ENCODE measurements around the gene GLB1L.

The GLB1L gene

DNA sequence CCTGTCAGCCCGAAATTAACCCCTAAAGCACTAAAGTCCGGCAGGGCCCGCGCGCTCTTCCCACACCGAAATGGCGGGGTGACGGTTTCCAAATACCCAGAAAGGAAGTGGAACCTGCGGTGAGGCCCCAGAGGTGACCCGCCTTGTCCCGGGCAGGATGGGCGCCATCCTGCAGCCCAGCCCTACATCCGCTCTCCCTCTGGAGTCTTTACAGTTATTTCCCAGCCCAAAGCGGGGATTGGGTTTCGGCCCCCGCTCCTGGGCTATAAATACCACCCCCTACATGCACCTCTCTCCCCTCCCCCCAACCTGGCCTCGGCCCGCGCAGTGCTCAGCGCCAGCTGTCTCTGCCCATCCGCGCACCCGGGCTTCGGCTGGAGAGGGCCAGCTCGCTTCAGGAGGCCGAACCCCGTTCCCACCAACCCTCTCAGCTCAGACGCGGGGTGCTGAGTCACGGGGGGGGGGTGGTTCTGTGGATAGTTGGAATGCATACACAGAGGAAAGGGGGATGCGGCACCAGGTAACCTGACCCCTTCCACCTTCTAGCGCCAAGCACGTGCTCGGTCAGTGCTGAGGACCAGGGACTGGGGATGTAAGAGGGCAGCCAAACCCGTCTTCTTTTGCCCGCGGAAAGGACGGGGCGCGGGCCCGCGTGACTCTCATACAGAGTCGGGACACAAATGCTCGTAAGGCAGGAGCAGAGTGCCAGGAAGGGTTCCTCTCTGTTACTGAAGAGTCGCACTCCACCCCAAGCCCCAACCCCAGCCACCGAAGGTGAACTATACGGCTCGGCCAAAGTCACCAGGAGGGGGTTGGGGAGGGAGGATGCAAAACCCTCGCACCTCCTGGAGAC is 7.9 kb upstream of the GLB1L start, which contains the start of gene TUBA4B:
TSS of gene TUBA4B (plus strand) at position 344 of the 853 bp plus-strand sequence. CDS start at position 509, 165 bp downstream.
- peak in 5 of 6 experiments; percentile 20 to 64 (median 46) for DNase-seq

DNA sequence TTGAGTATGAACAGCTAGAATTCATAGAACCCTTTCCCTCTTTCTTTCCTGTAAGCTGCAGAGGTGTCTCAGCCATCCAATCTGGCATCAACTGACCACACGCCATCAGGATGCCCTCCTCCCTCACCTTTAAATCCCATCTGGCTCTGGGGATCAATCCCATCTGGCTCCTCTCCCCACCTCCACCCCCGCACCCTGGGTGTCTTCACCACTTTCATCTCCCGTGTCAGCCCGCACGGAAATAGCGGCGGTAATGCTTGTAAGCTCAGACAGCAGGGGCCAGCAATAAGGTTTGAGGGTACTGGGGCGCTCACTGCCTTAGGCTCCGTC is 7.3 kb upstream of the GLB1L start:
- DNase-seq = peak in 3 of 6 experiments; percentile 18 to 40 (median 32)

DNA sequence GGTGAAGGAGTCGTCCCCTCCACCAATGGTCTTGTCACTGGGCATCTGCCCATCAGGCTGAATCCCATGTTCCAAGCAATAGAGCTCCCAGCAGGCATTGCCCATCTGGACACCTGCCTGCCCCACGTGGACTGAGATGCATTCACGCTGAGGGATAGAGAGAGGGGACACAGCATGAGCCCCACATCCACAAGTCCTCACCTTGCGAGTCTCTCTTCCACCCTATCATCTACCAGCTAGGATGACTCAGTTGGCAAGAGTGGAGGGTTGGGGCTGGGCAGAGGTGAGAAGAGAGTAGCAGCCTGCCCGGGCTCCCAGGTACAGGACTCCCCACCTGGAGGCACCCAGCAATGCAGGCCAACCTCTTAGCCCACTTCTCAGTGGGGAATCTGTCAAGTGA is 6.8 kb upstream of the GLB1L start:
- no peak for DNase-seq

DNA sequence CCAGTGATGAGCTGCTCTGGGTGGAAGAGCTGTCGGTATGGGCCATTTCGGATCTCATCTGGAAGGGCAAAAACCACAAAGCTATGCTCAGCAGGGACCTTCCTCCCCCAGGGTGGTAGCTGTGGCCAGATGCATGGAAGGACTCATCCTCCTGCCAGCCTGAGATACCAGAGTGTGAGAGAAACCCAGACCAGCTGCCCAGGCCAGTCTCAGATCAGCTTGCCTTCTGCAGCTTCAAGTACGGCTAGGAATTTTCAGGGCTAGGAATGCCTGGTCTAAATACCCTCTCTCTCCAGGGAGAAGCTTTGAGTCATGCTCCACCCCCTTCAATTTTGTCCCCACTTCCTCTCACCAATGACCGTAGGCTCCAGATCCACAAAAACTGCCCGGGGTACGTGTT is 6.4 kb upstream of the GLB1L start:
- DNase-seq = no peak

DNA sequence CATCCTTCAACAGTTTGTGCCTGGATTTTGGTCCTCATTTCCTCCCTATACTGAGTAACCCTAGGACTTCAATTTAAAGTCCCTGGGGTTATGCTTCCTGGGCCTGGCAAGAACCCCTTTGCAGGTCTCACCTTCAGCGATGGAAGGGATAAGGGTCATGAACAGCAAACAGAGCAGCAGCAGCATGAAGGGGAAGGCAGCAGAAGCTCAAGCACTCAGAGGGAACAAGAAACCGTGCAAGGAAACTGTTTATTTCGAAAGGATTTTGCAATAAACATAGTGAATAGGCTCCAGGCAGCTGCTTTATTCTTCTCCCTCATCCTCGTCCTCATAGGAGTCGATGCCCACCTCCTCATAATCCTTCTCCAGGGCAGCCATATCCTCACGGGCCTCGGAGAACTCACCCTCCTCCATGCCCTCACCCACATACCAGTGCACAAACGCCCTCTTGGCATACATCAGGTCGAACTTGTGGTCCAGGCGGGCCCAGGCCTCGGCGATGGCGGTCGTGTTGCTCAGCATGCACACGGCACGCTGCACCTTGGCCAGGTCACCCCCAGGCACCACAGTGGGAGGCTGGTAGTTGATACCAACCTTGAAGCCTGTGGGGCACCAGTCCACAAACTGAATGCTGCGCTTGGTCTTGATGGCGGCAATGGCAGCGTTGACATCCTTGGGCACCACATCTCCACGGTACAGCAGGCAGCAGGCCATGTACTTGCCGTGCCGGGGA is 5.0 kb upstream of the GLB1L start:
- DNase-seq = peak in 1 of 6 experiments; percentile 39

DNA sequence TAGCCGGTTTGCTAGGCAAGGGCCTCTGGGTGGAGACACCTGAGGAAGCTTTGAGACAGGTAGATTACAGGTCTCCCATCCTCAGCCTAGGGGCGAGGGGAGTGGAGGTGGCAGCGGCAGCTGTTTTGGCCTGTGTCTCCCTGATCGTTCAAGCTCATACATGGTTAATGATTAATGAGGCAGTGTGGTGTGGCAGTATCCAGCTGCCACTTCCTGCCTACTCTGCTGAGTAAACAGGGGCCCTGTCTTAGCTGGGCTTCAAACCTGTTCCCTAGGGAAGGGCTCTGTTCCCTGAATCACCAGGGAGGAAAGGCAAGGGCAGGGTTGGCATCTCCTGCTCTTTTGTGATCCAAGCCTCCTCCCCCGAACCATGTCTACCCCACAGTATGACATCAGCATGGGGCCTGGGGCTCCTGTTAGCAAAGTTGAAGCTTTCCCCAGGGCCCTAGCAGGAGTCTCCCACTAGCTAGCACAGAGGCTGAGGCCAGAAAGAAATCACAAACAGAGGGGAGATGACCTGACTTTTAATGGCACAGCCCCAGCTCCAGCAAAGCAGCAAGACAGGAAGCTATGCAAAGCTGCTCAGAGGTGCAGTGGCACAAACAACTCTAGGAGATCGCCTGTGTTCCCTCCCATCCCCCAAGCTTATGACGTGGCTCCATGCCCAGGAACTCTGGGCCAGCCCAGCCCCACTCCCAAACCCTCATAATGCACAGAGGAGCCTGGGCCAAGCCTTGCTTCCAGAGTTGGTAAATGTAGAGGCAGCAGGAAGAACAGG is 4.1 kb upstream of the GLB1L start:
- peak in 5 of 6 experiments; percentile 32 to 50 (median 41) for DNase-seq

DNA sequence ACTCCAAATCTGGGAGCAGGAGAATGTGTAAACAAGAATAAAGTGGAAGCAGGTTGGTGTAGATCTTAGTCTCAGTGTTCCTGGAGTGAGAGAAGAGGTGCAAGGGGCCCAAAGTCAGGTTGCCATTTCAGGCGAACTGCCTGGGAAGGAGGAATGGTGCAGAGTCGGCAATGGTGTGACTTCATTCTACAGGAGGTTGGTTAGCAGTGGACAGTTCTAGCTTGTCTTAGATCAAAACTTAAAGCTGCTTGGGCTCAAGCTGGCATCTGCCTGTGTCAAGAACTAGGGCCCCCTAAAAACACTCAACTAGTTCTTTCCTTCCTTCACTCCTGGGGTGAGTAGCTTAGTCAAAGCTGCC is 3.6 kb upstream of the GLB1L start:
- no peak for DNase-seq

DNA sequence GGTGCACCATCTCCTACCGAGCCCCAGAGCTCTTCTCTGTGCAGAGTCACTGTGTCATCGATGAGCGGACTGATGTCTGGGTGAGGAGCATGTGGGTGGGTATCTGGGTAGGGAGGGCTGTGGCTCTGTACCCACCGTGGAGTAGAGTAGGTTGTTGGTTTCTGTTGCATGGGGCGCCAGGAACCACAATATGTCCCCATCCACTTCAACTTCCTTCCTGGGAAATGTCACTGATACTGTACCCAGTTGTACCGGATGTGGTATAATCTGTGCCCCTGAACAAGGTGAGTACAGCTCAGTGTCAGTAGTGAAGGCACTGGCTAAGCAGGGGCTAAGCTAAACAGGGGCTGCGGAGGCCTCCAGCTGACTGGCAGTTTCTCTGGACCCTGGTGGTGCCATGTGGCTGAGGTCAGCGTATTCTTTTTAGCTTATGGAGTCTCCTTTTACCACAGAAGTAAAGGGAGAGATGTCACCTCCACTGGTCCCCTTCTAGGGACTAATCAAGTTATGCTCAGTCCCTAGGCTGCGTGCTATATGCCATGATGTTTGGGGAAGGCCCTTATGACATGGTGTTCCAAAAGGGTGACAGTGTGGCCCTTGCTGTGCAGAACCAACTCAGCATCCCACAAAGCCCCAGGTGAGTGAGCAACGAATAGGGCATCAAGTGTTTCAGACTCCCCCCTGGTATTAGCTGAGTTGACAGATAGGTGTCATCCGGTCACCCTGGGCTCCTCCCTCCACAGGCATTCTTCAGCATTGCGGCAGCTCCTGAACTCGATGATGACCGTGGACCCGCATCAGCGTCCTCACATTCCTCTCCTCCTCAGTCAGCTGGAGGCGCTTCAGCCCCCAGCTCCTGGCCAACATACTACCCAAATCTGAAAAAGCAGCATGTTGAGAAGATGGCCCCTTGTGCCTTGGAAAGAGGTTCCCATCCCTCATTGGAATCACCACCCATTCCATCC is 2.7 kb upstream of the GLB1L start:
- DNase-seq = peak; percentile 25 to 82 (median 57)

DNA sequence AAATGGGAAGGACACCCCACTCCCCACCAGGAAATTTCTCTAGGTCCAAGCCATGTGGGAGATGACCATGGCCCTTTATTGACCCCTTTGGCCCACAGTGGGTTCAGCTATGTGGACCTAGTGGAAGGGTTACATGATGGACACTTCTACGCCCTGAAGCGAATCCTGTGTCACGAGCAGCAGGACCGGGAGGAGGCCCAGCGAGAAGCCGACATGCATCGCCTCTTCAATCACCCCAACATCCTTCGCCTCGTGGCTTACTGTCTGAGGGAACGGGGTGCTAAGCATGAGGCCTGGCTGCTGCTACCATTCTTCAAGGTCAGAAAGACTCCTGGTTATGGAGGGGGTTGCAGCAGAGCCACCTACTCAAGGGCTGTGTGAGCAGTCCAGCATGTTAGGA is 1.3 kb upstream of the GLB1L start:
- no peak for DNase-seq

DNA sequence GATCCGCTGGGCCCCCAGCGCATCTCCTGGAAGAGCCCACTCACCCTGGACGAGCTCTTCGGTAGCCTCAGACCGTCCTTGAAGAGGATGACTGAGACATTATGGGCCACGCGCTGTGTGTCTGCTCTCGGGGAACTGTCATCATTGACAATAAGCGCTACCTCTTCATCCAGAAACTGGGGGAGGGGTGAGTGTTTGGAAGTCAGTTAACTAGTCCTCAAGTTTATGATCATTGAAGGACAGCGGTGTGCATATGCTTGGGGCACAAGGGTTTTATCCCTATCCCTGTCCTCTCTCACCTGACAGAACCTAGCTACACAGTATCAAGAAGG is 621 bp upstream of the GLB1L start:
- DNase-seq = peak in 1 of 6 experiments; percentile 31

DNA sequence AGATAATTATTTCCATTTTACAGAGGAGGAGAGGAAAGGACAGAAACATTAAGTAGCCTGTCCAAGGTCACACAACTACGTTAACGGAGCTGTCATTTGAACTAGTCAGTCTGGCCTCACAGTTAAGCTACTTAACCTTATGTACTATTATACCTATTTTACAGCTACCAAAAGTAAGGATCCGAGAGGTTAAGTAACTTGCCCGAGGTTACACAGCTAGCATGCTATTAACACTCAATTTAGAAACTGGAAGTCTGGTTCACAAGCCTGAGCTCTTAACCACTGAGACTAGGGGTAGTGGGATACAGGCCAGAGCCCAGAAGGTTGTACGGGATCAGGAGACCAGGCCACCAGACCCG is 476 bp downstream of the GLB1L start:
- DNase-seq = no peak

DNA sequence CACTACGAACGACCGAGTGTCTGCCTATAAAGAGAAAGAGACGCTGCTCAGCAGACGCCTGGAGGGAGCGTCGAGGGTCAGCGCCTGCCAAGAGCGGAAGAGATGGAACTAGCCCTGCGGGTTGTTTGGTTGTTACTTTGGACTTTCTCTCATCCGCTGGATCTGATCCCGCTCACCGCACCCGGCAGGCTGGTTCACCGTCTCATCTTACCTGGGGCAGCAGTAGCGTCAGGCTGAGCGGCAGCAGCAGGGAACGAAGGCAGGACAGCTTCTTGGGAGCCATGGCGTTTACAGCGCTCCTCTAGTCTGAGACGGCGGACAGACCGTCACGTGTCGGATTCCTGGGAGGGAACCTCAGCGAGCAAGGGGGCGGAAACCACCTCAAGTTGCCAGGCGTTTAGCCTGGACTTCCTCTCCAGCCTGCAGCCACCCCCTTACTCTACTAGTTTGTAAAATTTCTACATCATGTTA is 1.9 kb downstream of the GLB1L start:
- no peak for DNase-seq

DNA sequence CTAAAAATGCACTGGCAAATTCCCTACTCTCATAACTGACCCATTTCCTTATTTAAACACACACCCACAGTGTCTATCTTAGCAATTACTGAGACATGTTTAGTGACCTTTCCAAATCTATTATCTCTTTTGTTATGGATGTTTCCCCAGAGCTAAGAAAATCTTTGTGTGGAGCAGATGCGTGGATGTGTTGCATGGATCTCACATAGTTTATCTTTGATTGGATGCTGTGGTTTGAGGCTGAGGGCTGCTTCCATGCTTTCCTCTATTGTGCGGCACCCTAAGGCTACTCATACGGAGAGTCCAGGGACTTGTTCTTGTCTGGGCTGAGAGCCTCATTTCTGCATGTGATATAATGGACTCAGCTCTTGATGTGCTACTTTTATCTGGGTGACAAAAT is 10.9 kb downstream of the GLB1L start:
- no peak for DNase-seq

DNA sequence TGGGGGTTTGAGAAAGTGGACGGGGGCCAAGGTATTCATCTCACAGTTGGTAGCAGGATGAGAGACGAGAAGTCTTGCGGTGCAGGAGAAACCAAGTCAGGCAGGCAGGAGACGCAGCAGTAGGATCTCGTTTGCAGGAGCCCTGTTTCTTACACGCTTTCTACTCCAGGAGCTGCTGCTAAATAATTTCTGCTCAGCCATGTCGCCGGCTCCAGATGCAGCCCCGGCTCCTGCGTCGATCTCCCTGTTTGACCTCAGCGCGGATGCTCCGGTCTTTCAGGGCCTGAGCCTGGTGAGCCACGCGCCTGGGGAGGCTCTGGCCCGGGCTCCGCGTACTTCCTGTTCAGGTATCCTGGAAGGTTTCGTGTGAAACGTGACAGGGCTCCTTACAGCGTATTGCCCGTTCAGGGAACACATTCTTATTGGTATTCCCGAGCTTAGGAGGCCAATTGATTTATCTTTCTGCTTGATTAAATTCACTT is 15.1 kb downstream of the GLB1L start:
- DNase-seq = peak in 3 of 6 experiments; percentile 37 to 60 (median 53)

DNA sequence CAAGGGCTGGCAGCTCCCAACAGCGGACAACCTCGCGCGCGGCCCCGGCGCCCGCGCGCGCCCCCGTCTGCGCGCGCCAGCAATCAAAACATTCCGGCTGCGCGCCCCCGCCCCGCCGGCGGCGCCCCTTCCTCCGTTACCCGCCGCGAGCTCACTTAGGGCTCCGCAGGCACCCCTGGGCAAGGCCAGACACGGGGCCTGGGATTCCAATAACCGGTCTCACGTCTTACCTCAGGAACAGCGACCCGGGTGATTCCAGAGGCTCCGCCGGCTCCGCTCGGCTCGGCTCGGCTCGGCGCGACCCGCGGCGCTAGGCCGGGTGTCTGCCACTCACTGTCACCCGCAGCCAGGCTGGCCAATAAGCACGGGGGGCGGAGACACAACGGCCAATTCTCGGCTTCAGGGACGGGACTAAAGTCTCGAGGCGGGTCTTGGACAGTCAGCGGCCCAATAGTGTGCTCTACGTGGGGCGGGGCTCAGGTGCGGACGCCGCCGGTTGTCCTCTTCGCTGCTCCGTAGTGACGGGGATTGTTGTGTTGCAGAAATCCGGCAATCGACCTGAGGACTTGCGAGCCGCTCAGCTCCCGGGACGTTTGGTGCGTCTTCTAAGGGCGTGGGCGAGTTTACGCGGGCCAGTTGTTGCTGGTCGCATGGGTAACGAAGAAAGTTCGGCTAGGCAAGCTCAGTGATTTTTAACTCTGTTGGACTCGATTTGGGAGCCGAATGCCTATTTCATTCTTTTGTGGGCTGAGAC is 15.8 kb downstream of the GLB1L start, which contains the start of the genes ANKZF1 and ATG9A:
TSS of gene ANKZF1 (plus strand) at position 502 of the 754 bp plus-strand sequence. CDS start 452 bp downstream, outside the sequence.
TSS of gene ATG9A (minus strand) at position 332 of the 754 bp plus-strand sequence. CDS start 1,612 bp downstream, outside the sequence.
- peak; percentile 92 to 99 (median 97) for DNase-seq

DNA sequence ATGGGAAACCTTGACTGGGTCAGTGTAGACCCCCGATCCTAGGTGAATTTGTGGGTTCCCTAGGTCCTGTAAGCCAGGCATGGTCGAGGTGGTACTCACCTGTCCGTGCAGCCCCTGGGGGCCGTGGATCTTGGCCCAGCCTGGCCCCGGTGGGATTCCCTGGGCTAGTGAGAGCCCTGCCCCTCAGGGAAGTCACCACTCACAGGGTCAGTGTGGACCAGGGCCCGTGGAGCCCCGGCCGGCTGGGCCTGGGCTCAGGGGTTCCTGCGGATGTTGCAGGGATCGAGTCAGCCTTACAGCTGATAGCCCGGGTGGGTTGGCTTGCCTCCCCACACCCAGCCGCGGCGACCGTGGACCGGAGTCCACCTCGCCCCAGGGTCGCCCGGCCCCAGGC is 16.3 kb downstream of the GLB1L start:
- DNase-seq = peak in 1 of 6 experiments; percentile 46

DNA sequence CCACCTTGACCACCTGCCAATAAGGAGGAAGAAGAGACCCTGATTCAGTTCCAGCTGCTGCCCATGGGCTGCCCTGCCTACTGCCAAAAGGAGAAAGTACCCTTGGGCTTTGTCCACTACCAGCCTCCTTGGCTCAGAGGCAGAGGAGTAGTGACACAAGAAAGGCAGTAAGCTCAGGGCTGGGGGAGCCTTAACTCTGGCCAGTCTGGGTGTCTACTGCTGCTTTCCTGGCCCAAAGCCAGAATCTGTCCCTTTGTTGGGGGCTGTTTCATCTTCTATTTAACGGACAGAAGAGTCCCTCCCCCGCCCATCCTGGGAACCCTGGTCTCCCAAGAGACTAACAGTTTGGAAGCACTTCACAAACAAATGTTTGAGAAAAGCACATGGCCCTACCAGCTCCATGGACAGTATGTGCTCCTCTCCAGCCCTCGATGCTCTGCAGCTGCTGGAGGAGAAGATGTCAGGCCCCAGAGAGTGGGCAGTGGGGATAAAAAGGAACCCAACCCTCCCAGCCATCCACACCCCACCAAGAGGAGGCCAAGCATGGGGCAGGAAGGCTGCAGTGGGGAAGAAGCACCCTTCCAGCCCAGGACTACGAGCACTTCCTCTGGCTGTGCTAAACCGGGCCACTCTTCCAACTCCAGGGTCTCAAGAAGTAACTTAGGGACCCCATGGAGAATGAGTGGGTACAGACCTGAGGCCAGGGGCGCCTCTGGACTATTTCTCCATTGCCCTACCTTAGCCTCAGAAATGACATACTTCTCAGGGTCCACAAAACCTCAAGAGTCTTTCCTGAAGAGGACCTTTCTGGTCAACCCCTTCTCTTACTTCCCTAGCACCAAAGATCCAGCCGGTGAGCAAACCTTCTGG is 17.0 kb downstream of the GLB1L start:
- DNase-seq = peak in 1 of 6 experiments; percentile 7

DNA sequence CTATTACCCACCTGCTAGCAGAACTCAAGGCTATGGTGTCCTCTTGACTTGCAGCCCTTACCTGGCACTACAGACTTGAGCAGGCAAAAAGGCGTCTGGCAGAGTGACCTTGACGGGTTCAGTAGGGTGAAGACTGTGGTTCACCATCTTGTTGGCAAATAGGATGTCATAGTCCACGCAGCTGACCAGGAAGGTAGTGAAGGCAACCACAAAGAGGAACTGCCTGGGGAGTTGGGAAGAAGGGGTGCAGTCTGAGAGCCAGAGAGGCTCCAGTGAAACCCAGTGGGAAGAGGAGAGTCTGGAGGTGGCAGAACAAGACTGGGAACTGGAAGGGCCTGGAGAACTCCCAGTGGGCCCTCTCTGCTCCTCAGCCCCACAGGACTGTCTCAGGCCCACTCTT is 19.9 kb downstream of the GLB1L start:
- no peak for DNase-seq

DNA sequence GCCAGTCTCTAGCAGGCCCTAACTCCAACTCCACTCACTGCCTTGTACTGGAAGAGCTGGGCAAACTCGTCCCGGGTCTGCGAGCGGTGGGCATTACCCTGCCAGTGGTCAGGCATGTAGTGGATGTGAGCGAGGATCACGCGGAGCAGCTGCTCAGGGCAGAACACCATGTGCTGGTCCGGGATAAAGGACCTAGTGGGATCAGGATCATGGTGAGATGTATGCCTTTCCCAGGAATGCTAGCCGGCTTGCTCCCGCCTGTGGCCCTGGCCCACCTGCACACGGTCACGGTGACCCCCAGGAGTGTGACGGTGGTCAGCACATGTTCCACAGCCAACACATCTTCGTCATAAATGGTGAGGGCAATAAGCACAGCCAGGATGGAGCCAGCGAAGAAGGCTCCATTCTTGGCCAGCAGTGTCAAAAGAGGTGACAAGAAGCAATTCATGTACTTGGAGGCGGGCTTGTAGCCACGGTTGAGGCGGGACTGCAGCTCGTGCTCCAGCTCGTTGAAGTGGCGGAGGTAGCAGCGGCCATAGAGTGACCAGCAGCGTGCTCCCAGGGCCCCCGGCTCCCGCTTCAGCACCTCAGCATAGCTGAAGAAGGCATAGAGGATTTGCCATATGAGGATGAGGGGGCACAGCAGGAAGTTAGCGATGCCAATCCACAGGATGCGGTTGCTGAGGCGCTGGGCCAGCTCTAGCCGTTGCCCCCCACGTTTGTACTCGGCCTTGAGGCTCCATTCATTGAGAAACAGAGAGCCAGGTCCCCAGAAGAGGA is 21.2 kb downstream of the GLB1L start:
- DNase-seq = no peak
